GM18511 (cell line): ENCODE measurements around the gene TBC1D26.
"Not testable (repeated sequence)": the region's sequence is repeated elsewhere in the genome, so short reads cannot be mapped to it uniquely, and the experiment has no call there.

Experiments used
- ATAC-seq: cut with Tn5 transposase; IDR thresholded peaks from one replicate; pipeline ENCODE4 v1.9.1; 2021; ENCODE audit warnings: mild to moderate bottlenecking, moderate library complexity; ENCODE audit not compliant: unreplicated experiment

TBC1D26 gene

DNA sequence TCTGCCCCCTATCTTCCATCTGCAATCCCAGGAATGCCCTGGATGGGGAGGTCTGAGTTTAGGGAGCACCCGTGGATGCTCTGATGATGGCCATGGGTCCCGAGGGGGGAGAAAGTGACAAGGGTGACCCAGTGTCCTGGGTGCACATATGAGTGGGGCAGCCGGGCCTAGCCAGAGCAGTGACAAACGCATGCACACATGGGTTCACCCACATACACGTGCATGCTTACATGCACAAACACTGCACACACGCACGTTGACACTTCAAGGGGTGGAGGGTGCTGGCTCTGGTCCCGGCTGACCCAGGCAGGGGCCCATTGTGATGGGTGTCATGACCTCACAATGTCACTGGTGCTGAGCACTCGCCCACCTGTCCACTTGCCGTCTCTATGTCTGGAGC lies at the start of gene TBC1D26:
TBC1D26 (plus strand) TSS at position 384 of the 400 bp plus-strand sequence. CDS start 3,066 bp downstream, outside the sequence.
- not testable (repeated sequence) for ATAC-seq

GRCh38 chr17:15683135-15683534 lies 48.9 kb upstream of the TBC1D26 start:
- not testable (repeated sequence) for ATAC-seq

- peak; percentile 97 for ATAC-seq
Observed at GRCh38 chr17:15683824-15684478, 48.1 kb upstream of the TBC1D26 start, which contains the start of gene TRIM16. TRIM16 (minus strand) TSS chr17:15684311; CDS start chr17:15651609, 32,702 bp downstream.

GRCh38 chr17:15687494-15687893 lies 44.6 kb upstream of the TBC1D26 start:
- not testable (repeated sequence) for ATAC-seq

DNA sequence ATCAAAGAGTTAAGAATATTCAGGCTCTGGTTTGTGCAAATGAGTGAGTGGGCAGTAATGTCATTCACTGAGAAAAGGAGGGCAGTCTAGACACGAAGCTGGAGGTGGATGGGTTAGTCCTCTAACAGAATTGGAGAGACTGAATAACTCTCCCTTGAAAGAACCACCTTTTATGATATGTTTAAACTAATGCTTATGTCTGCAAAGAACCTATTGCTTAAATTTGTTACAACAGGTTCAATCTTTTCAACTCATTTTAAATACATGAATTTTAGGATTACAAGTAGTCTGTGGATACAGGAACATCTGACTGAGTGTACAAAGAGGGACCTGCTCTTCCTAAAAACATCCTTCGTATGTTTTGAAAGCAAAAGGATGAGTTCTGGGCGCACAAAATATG lies 33.1 kb upstream of the TBC1D26 start:
- peak; percentile 16 for ATAC-seq

GRCh38 chr17:15699413-15699924 lies 32.6 kb upstream of the TBC1D26 start, which contains the start of gene ZNF286A:
ZNF286A (plus strand) TSS chr17:15699752; CDS start chr17:15700330, 578 bp downstream.
- peak; percentile 98 for ATAC-seq

GRCh38 chr17:15699937-15700336 lies 32.1 kb upstream of the TBC1D26 start:
- ATAC-seq = peak; percentile 9

DNA sequence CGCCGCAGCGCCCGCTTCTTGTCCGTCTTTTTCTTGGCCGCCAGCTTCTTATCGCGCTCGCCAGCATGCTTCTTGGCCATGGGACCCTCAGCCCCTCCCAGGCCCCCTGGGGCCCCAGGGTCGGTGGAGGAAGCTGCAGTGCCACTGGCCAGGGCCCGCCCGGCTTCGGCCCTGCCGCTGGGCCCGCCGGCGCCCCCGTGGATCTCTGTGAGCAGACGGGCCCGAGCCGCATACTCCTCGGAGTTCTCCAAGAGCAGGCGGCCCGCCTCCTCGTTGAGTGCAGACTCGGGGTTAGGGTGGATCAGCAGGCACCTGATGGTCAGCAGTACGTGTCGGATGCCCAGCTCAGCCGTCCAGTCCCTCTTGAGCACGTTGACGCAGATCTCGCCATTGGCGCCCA lies 27.8 kb upstream of the TBC1D26 start:
- not testable (repeated sequence) for ATAC-seq

GRCh38 chr17:15704813-15705212 lies 27.3 kb upstream of the TBC1D26 start:
- not testable (repeated sequence) for ATAC-seq

GRCh38 chr17:15708879-15709278 lies 23.2 kb upstream of the TBC1D26 start:
- not testable (repeated sequence) for ATAC-seq

DNA sequence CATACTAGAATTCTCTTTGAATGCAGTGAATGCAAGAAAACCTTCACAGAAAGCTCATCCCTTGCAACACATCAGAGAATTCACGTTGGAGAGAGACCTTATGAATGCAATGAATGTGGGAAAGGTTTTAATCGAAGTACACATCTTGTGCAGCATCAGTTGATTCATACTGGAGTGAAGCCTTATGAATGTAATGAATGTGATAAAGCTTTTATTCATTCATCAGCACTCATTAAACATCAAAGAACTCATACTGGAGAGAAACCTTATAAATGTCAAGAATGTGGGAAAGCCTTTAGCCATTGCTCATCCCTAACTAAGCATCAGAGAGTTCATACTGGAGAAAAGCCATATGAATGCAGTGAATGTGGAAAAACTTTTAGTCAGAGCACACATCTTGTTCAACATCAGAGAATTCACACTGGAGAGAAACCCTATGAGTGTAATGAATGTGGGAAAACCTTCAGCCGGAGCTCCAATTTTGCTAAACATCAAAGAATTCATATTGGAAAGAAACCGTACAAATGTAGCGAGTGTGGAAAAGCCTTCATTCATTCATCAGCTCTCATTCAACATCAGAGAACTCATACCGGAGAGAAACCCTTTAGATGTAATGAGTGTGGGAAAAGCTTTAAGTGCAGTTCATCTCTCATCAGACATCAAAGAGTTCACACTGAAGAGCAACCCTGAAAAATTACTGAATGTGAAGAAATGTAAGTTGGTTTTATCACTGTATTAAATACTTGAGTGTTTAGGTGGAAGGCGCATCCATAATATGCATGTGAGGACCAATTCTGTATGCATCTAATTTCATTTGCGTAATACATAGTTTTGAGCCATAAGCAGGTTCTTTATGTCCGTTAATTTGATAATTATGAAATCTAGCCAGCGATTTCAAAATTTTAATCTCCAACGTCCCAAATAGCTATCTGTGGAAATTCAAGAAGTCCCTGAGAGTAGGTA lies 15.2 kb upstream of the TBC1D26 start:
- ATAC-seq = not testable (repeated sequence)

- ATAC-seq = not testable (repeated sequence)
Observed at GRCh38 chr17:15730535-15730934, 1.5 kb upstream of the TBC1D26 start.

DNA sequence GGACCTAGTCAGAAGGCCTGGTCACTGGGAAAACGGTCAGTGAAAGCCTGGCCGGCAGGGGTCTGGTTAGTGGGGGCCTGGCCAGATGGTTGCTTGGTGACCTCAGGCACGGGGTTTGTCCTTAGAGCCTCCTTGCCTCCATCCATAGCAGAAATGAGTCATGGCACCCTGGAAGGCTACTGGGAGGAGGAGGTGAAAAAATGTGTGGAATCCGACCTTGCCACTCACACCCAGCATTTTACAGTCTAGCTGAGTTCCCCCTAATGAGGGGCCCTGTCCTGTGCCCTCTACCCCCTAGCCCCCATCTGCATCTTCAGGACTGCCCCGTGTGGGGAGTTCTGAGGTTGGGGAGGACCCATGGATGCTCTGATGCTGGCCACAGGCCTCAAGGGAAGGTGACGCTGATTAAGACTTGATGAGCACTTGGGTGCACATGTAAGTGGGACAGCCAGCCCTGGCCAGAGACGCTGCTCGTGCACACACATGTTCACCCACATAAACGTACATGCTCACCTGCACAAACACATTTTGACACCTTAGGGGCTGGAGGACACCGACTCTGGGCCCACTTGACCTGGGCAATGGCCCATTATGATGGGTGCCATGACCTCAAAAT lies 1.2 kb downstream of the TBC1D26 start:
- not testable (repeated sequence) for ATAC-seq

DNA sequence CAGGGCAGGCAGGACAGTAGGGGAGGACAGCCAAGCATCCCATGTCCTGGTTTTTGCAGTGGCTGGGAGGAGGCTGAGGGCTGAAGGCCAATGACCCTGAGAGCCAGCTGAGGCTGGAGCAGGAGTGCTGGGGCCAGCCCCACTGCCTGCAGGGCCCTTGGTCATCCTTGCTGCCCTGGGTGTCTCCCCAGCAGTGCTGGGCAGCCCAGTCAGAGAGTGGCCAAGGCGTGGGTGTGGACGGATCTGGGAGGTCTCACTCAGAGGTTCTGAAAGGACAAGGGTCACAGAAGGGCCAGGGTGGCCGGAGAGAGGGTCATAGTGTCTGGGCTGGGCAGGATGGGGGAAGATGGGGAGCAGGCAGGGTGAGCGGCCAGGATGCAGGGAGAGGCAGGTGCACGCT lies 4.5 kb downstream of the TBC1D26 start:
- not testable (repeated sequence) for ATAC-seq

DNA sequence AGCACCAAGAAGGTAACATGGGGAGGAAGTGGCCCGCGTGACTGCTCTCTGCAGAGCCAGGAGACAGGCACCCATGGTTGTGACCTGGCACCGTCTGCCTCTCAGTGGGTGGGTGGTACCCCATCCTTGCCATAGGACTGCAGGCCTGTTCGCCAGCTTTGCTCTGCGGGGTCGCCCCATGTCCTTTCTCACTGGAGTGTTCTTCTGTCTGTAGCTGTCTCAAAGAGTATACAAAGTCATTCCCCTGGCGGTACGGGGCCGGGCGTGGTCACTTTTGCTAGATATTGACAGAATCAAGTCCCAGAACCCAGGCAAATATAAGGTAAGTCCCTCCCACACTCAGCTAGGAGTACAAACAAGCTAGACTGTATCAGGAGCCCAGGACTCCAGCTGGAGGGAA lies 6.0 kb downstream of the TBC1D26 start:
- ATAC-seq = no peak

- not testable (repeated sequence) for ATAC-seq
Observed at GRCh38 chr17:15739259-15739658, 7.2 kb downstream of the TBC1D26 start.

DNA sequence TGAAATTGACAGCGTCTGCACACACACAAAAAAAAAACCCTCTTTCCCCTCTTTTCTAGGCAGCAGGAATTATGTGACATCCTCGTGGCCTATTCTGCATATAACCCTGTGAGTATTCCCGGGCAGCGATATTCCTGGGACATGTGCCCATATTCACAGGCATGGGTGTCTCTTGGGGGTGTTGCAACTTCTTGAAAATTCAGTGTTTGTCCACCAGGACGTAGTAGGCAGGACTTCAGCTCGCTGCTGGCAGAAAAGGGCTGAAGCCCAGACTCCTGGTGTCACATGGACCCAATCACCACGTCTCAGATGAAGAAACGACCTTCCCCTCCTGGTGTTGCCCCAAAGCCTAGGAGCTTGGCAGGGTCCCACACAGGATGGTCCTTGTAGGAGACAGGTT lies 8.0 kb downstream of the TBC1D26 start:
- ATAC-seq = not testable (repeated sequence)

GRCh38 chr17:15740570-15741120 lies 8.6 kb downstream of the TBC1D26 start:
- no peak for ATAC-seq

GRCh38 chr17:15741624-15742023 lies 9.5 kb downstream of the TBC1D26 start:
- ATAC-seq = no peak

DNA sequence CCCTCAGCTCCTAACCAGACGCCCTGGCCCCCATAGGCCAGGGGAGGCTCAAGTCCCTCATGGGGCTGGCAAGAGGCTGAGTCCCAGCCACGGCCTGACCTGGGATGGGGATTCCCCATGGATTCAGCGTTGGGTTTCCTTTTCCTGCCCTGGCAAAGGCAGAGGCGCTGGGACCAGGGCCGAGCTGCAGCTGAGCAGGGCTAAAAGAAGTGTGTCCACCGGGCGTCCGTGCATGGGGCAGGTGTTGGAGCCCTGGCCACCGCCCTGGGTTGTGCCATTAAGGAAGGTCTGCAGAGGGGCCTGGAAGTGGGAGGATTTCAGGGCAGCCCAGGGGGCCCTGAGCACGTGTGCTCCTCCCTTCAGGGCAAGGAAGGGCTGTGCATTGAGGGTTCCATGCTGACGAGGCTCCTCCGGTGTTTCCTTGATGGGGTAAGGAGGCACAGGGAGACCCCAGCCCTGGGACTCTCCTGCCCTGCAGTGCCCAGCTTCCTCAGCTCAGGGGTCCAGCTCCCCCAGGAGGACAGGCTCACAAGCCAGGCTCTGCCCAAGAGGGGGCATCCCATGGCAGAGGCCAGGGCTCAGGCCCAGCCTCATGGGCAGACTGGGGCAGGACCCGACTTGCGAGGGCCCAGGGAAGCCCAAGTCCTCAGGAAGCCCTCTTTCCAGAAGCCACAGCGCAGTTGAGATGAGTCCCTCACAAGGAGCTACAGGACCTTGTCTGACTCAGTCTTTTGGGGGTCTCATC lies 10.1 kb downstream of the TBC1D26 start:
- no peak for ATAC-seq
